Stimulated activated CD8-positive, alpha-beta memory T cell treated with anti-CD3 and anti-CD28 coated beads, Interleukin-7, amount 100 ng/mL, for 48 hours (primary cell): Measurements from ENCODE around the gene INO80.

Experiments
- DNase-seq, 2 donors: peaks; one replicate each; pipeline ENCODE4 v3.0.0-alpha.2; 2020; ENCODE audit warnings: low read depth in 1 of 2; ENCODE audit errors: extremely low read depth in 1 of 2

INO80 gene

GRCh38 chr15:40933517-40933902 is 182.6 kb downstream of the INO80 start:
- no peak for DNase-seq

GRCh38 chr15:40932649-40933516 is 183.2 kb downstream of the INO80 start:
- DNase-seq: no peak

DNA sequence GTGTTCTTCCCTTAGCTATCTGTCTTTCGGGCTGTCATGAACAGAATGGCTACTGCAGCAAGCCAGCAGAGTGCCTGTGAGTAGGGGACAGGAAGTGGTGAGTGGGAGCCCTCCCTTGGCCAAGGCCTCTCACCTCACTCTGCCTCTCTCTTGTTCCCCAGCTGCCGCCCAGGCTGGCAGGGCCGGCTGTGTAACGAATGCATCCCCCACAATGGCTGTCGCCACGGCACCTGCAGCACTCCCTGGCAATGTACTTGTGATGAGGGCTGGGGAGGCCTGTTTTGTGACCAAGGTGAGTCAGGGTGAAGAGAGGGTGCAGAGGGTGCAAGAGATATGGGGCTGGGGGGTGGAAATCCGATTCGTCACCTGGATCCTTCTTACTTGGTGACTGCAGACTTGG is 183.9 kb downstream of the INO80 start:
- no peak for DNase-seq

DNA sequence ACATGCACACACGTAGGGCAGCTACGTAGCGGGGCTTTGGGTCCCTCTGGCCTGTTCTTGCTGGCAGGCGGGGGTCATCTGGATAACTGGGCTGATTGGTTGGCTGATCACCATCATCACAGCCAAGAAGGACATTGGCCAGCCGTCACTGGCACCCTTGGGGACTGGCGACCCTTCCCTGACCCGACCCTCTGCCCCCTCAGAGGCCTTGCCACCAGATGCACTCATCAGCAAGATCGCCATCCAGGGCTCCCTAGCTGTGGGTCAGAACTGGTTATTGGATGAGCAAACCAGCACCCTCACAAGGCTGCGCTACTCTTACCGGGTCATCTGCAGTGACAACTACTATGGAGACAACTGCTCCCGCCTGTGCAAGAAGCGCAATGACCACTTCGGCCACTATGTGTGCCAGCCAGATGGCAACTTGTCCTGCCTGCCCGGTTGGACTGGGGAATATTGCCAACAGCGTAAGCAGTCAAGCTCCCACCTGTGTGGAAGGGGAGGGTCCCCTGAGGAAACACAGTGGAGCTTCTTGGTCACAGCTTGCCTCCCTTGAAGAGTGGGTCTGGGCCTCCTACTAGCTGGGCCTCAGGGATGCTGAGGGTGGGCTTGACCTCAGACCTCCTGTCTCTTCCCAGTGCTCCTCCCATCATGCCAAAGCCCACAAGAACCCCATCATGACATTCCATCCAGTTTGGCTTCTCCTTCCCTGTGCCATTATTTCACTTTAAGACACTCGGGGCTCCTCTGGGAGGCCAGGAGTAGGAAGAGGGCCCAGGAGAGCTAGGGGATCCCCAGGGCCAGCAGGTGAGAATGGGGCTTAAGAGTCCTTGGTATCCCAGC is 184.6 kb downstream of the INO80 start:
- no peak for DNase-seq

DNA sequence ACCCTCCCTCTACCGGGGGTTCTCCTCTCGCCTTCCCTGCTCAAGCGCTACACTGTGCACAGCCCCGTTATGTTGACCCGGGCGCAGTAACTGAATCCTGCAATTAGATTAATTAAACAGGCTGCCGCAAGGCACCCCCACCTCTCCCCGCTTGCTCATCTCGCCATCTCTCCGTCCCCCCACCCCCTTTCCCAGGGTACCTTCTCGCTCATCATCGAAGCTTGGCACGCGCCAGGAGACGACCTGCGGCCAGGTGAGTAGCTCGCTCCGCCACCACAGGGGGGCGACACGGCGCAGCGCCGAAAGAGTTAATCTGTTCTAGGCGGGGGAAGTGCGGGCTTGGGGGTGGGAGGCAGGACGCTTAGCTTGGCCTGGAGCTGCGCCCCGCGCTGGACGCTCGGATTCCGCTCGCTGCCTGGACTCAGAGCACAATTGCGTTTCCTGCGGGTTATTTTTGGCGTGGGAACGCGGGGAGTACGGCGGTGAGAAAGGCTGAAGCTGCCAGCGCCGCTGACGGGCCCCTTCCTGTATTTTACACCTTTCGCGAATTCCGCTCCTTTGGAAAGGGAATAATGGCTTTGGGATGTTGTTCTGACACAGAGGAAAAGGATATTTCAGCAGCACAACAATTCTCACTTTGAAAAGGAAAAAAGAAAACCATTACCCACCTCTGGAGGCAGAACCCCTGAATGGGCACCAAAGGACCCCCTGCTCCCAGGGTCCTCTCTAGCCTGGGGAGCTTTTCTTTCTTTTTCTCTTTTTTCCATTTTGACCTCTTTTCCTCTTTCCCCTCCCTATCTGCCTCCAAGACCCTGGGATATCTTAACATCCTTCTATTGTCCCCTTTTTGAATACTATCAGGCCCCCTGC is 185.4 kb downstream of the INO80 start:
- peak in 1 of 2 donors; percentile 33 for DNase-seq

DNA sequence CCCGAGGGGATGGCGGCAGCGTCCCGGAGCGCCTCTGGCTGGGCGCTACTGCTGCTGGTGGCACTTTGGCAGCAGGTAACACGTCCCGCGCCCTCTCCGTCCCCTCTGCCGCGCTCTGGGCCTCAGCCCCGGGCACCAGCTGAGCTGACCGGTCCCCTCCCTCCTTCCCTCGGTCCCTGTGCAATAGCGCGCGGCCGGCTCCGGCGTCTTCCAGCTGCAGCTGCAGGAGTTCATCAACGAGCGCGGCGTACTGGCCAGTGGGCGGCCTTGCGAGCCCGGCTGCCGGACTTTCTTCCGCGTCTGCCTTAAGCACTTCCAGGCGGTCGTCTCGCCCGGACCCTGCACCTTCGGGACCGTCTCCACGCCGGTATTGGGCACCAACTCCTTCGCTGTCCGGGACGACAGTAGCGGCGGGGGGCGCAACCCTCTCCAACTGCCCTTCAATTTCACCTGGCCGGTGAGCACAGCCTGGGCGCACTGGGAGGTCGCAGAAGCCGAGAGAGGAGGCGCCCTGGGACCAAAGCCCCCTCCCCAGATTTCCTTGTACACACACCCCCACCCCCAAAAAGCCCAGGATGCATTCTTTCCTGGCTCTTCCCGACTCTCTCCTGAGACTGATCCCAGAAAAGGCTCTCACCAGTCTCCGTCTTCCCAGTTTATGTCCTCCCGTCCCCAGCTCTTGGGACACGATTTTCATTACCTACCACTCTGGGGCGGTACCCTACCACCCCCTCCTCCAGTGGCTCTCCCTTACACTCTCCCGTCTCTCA is 186.2 kb downstream of the INO80 start:
- no peak for DNase-seq
